ENCODE data around the gene PLCD1. TPM values are rescaled to one million over a fixed set of nuclear protein-coding genes. Genes with fewer than 3 reads are reported as not detected.

Gene PLCD1
- total and polyA plus RNA-seq, 2 of the 8 experiments (the other 6 are each of a cell fraction or from before 2014, with no cell fraction given): 15.3 to 19.2 TPM

DNA sequence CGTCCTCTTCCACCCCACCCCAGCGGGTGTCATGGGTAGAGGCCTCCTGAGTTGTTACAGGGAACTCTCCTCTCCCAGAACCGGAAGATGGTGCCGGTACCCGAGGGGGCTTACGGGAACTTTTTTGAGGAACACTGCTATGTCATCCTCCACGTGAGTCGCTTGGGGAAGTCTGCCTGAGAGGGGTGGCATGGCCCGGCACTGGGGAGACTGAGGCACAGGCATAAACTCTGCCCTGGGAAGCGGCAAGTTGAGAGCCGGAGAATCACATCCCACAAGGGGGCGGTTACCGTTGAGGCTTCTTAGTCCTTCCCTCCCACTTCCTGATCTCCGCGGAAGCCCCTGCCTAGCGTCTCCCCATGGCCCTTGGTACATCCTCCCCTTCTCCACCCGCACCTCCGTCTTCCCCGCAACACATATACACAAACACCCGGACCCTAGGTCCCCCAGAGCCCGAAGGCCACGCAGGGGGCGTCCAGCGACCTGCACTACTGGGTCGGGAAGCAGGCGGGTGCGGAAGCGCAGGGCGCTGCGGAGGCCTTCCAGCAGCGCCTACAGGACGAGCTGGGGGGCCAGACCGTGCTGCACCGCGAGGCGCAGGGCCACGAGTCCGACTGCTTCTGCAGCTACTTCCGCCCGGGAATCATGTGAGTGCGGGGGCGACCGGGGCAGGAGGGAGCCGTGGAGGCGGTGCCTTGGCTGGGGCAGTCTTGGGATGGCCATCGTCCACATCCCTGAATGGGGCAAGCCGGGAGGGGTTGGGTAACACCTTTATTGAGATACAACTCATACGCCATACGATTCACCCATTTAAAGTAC lies 35.4 kb downstream of the PLCD1 start (continued):
- no peak for TF ChIP-seq SP2 (IDR thresholded peaks at IDR 0.05; ENCODE audit: low read length)
- TF ChIP-seq RFX5 (IDR thresholded peaks at IDR 0.05; ENCODE audit: borderline replicate concordance, low read depth, low read length): no peak
- no peak for TF ChIP-seq EP300 (IDR thresholded peaks at IDR 0.05; ENCODE audit: borderline replicate concordance in 1 of 2, low read depth in 2 of 2, low read length in 2 of 2)
- TF ChIP-seq TAF1 (IDR thresholded peaks at IDR 0.05; ENCODE audit: low read depth, low read length): 0 out of 2 replicates have a peak, but pooled peaks have one; percentile 41
- peak in 1 of 2 experiments; percentile 75; a peak in 2 of 4 replicates for TF ChIP-seq SIN3A (conservative IDR thresholded peaks at IDR 0.05 in 1 of 2, IDR thresholded peaks at IDR 0.05 in 1 of 2; ENCODE audit: low read depth in 1 of 2, low read length in 2 of 2)
- TF ChIP-seq POLR2AphosphoS5 (IDR thresholded peaks at IDR 0.05; ENCODE audit: low read depth, low read length): peak; percentile 66; the same call in 1 of the 2 replicates
- peak; percentile 51 for TF ChIP-seq TAF7 (optimal IDR thresholded peaks at IDR 0.05; ENCODE audit: borderline replicate concordance, low read depth, low read length)
